GM23248 (cell line): ENCODE measurements around the gene GALNT18. TPM values are rescaled to one million over a fixed set of nuclear protein-coding genes. Genes with fewer than 3 reads are reported as not detected.

Experiments
- DNase-seq: peaks from one replicate; pipeline ENCODE4 v3.0.0-alpha.2; 2015
- H2AFZ ChIP-seq: fragments of 200-600 bp; sonication (generic); 2 replicates; pipeline ENCODE4 v1.6.1; 2016; ENCODE audit warnings: antibody characterized with exemption
- H3F3A ChIP-seq: fragments of 200-600 bp; sonication (generic); 2 replicates; pipeline ENCODE4 v1.6.1; 2016; ENCODE audit warnings: mild to moderate bottlenecking, antibody characterized with exemption, mixed run types; ENCODE audit not compliant: insufficient read depth
- H3K27ac ChIP-seq: fragments of 200-600 bp; sonication (generic); 2 replicates; pipeline ENCODE4 v1.5.1; 2016; ENCODE audit warnings: mild to moderate bottlenecking
- H3K27me3 ChIP-seq: fragments of 200-600 bp; sonication (generic); replicated peaks from 2 replicates; pipeline ENCODE4 v1.6.1; 2016; ENCODE audit warnings: mild to moderate bottlenecking; ENCODE audit not compliant: insufficient read depth
- H3K36me3 ChIP-seq: fragments of 200-600 bp; sonication (generic); 2 replicates; pipeline ENCODE4 v1.6.1; 2016; ENCODE audit warnings: low read depth, mild to moderate bottlenecking
- H3K4me1 ChIP-seq: fragments of 200-600 bp; sonication (generic); 2 replicates; pipeline ENCODE4 v1.6.1; 2016; ENCODE audit warnings: mild to moderate bottlenecking; ENCODE audit not compliant: insufficient read depth
- H3K4me2 ChIP-seq: fragments of 200-600 bp; sonication (generic); one replicate; pipeline ENCODE4 v1.6.1; 2016; ENCODE audit warnings: mild to moderate bottlenecking; ENCODE audit not compliant: unreplicated experiment
- H3K4me3 ChIP-seq: fragments of 200-600 bp; sonication (generic); 2 replicates; pipeline ENCODE4 v1.5.1; 2016; ENCODE audit warnings: mild to moderate bottlenecking
- H3K79me2 ChIP-seq: fragments of 200-600 bp; sonication (generic); 2 replicates; pipeline ENCODE4 v1.6.1; 2016; ENCODE audit warnings: mild to moderate bottlenecking; ENCODE audit not compliant: insufficient read depth
- H3K9ac ChIP-seq: fragments of 200-600 bp; sonication (generic); 2 replicates; pipeline ENCODE4 v1.6.1; 2016; ENCODE audit warnings: mild to moderate bottlenecking
- H3K9me2 ChIP-seq: fragments of 200-600 bp; sonication (generic); 2 replicates; pipeline ENCODE4 v1.6.1; 2016; ENCODE audit warnings: mixed run types, mild to moderate bottlenecking, moderate library complexity; ENCODE audit not compliant: insufficient read depth
- H3K9me3 ChIP-seq: fragments of 200-600 bp; sonication (generic); one replicate; pipeline ENCODE4 v1.6.1; 2017; ENCODE audit warnings: low read depth
- H4K20me1 ChIP-seq: fragments of 200-600 bp; sonication (generic); 2 replicates; pipeline ENCODE4 v1.6.0; 2016; ENCODE audit not compliant: insufficient read depth
- EZH2 ChIP-seq: fragments of 200-600 bp; sonication (generic); IDR thresholded peaks from 2 replicates; pipeline ENCODE4 v1.6.1; 2018; ENCODE audit warnings: antibody characterized with exemption, mild to moderate bottlenecking; ENCODE audit not compliant: insufficient read depth, poor library complexity, severe bottlenecking
- EZH2phosphoT487 ChIP-seq: fragments of 200-600 bp; sonication (generic); IDR thresholded peaks from 2 replicates; pipeline ENCODE4 v1.6.1; 2018; ENCODE audit warnings: antibody characterized with exemption, moderate library complexity, mild to moderate bottlenecking, low read depth; ENCODE audit not compliant: insufficient read depth
- WGBS, 2 experiments: methylation state at CpG; one replicate each; pipeline ENCODE4 v1.1.6; 2015 to 2017; ENCODE audit warnings: low lambda C conversion rate in 2 of 2, low coverage in 1 of 2; ENCODE audit errors: missing lambda C conversion rate in 2 of 2; 5-methylcytosine and 5-hydroxymethylcytosine counted together
- in situ Hi-C: fragments of 300-500 bp; cut with MboI; formaldehyde crosslinking; loops from 2 replicates; pipeline ENCODE4 v1.15.0; 2020
- polyA plus RNA-seq: library from polyadenylated mRNA; unstranded; fragments of >200 nt; fragmentation: Nextera tagmentation; extraction: Ambion mirVana; gene quantifications from 2 replicates; pipeline ENCODE4 v1.2.1, GENCODE V29; 2016
- total RNA-seq: library from RNA; depleted of rRNA; stranded (reverse); fragments of >200 nt; shearing (Covaris generic); gene quantifications from 2 replicates; pipeline ENCODE4 v1.2.3, GENCODE V29; 2014

GALNT18 gene
- total and polyA plus RNA-seq, 2 experiments from 2014 or later = 4.1 to 5.6 TPM

DNA sequence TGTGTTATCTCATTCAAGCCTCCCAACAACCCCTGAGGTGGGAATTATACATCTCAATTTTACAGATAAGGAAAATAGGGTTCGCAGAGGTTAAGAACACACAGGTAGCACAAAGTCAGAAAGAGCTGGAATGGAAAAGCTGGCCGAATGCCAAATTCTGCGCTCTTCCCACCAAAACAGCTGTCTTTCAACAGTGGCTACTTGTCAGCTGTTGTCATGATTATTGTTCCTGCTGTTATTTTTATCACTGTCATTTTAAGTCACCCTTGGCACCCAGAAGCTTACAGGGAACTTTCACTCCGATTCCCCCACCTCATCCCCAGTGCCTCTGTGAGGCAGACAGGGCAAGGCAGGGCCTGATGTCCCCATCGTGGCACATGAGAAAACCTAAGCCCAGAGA is 194.3 kb downstream of the GALNT18 start:
- Histone ChIP-seq H4K20me1 (no peaks in the 10 kb centered on the region), H3K4me2 (no peak overlapping the region), H3K4me3 (no peak overlapping the region), H3F3A (peaks cover 21% of the 10 kb centered on the region; the same call in 1 of the 2 replicates), H3K9me3 (no peaks in the 10 kb centered on the region), H3K36me3 (no peaks in the 10 kb centered on the region), H3K9me2 (no peaks in the 10 kb centered on the region), H3K79me2 (no peaks in the 10 kb centered on the region), H3K27me3 (no peaks in the 10 kb centered on the region), H2AFZ (no peak overlapping the region), H3K4me1 (peaks cover 20% of the 10 kb centered on the region), H3K9ac (no peak overlapping the region), H3K27ac (no peak overlapping the region)
- WGBS, 2 experiments = 49% methylated on average over 5 of the region's 5 CpGs
- no peak for DNase-seq
- in situ Hi-C loops = no loop called here
- TF ChIP-seq EZH2phosphoT487 (no peak), EZH2 (no peak)

DNA sequence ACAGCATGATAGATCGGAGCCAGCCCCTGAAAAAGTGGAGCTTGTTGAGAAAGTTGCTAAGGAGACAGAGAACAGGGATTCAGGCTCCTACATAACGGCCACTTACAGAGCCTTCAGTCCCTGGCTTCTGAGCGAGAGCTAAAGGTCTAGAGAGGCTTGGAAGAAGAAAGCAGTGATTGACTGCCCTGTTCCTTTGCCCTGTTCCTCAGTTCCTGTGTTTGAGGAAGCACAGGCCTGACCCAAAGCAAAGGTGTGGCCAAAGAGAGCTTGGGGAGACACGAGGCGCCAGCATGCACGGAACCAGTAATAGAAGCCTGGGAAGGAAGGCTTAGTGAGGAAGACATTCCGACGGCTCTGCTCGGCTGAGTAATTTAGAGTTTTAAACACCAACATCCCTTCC is 194.7 kb downstream of the GALNT18 start:
- H3K4me1 ChIP-seq = peaks cover 24% of the 10 kb centered on the region
- no peak overlapping the region for H2AFZ ChIP-seq
- H3K9ac ChIP-seq = no peak overlapping the region
- H3K9me2 ChIP-seq = no peaks in the 10 kb centered on the region
- TF ChIP-seq EZH2 (no peak), EZH2phosphoT487 (no peak)
- no peak for DNase-seq
- H3K27me3 ChIP-seq = no peaks in the 10 kb centered on the region
- H3K27ac ChIP-seq = no peak overlapping the region
- H4K20me1 ChIP-seq = no peaks in the 10 kb centered on the region
- 69 to 70% methylated on average over 9 of the region's 9 CpGs for whole genome bisulfite sequencing, 2 experiments
- in situ Hi-C loops = no loop called here
- no peaks in the 10 kb centered on the region for H3K9me3 ChIP-seq
- no peaks in the 10 kb centered on the region for H3K79me2 ChIP-seq
- H3K36me3 ChIP-seq = no peaks in the 10 kb centered on the region
- H3F3A ChIP-seq = peaks cover 21% of the 10 kb centered on the region; the same call in 1 of the 2 replicates
- H3K4me3 ChIP-seq = no peak overlapping the region
- H3K4me2 ChIP-seq = no peak overlapping the region

DNA sequence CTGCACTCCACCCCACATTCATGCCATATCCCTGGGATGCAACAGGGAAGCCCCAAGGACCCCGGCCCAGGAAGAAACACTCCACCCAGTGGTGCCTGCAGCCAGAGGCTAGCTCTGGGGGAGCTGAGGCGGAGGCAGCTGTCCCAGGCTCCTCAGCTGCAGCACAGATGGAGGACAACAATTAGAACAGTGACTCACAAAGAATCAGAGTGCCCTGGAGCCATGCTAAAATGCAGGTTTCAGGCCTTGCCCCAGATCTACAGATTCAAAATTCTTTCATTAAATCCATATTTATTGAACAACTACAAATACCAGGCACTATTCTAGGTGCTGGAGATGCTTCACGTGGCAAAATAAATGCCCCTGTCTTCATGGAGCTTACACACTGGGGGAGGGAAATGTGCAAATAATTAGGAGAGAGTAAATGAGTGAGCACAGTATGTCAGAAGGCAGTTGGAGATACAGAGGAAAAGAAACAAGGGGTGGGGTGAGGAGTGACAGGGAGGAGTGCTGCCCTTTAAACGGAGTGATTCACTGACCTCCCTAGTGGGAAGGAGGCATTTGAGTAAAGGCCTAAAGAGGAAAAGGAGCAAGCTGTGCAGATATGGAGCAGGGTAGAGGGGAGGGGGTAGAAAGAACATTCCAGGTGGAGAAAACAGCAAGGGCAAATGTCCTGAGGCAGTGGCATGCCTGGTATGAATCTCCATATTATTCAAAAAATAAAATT is 195.4 kb downstream of the GALNT18 start:
- Histone ChIP-seq H3K4me1 (peaks cover 25% of the 10 kb centered on the region), H3K9me2 (no peaks in the 10 kb centered on the region), H3K27me3 (no peaks in the 10 kb centered on the region), H3F3A (peaks cover 21% of the 10 kb centered on the region; the same call in 1 of the 2 replicates), H3K27ac (peak overlapping the region; percentile 63), H2AFZ (0 out of 2 replicates have a peak overlapping the region, but pooled peaks have one; percentile 19), H3K36me3 (no peaks in the 10 kb centered on the region), H3K4me2 (no peak overlapping the region), H3K4me3 (no peak overlapping the region), H3K79me2 (no peaks in the 10 kb centered on the region), H4K20me1 (no peaks in the 10 kb centered on the region), H3K9ac (no peak overlapping the region), H3K9me3 (no peaks in the 10 kb centered on the region)
- TF ChIP-seq EZH2 (no peak), EZH2phosphoT487 (no peak)
- 45 to 51% methylated on average over 4 of the region's 4 CpGs for WGBS, 2 experiments
- in situ Hi-C loops = no loop called here
- DNase-seq = peak; percentile 67

DNA sequence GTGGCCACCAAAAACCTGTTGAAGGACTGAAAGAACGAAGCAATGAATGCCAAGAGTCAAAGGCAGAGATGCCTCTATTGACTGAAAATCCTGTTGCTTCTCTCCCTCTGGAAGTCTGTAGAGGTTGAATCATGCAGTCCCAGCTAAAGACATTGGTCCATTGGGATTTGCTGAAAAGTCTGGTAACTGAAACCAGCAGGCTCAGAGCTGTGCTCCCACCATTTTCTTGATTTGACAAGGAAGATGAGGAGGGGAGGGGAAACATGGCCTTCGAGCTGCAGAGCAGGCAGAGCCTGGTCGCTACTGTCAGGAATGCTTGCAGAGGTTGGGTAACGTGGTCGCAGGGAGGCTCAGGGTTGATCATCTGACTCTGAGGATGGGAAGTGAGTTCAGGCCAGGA is 196.0 kb downstream of the GALNT18 start:
- Histone ChIP-seq H4K20me1 (no peaks in the 10 kb centered on the region), H2AFZ (no peak overlapping the region), H3K9ac (no peak overlapping the region), H3F3A (peaks cover 21% of the 10 kb centered on the region; the same call in 1 of the 2 replicates), H3K4me2 (no peak overlapping the region), H3K4me1 (peaks cover 25% of the 10 kb centered on the region), H3K27ac (no peak overlapping the region), H3K79me2 (no peaks in the 10 kb centered on the region), H3K36me3 (no peaks in the 10 kb centered on the region), H3K9me3 (no peaks in the 10 kb centered on the region), H3K9me2 (no peaks in the 10 kb centered on the region), H3K4me3 (no peak overlapping the region), H3K27me3 (no peaks in the 10 kb centered on the region)
- 94 to 96% methylated on average over 5 of the region's 5 CpGs for WGBS, 2 experiments
- no peak for TF ChIP-seq EZH2
- TF ChIP-seq EZH2phosphoT487 = no peak
- DNase-seq = peak; percentile 41
- in situ Hi-C loops = no loop called here
